H1 (cell line): ENCODE data around the gene DIABLO. TPM values are rescaled to one million over a fixed set of nuclear protein-coding genes. Genes with fewer than 3 reads are reported as not detected.

Experiments
- CHD2 ChIP-seq: IDR thresholded peaks from 2 replicates; pipeline ENCODE4 v1.6.1; 2012; ENCODE audit warnings: low read length, improper control_type of control experiment
- CREB1 ChIP-seq: IDR thresholded peaks from 2 replicates; pipeline ENCODE4 v1.6.1; 2012; ENCODE audit warnings: inconsistent platforms
- EGR1 ChIP-seq: IDR thresholded peaks from 2 replicates; pipeline ENCODE4 v1.6.1; 2011; ENCODE audit warnings: low read depth, low read length, borderline replicate concordance
- GABPA ChIP-seq: IDR thresholded peaks from 2 replicates; pipeline ENCODE4 v1.6.1; 2011; ENCODE audit warnings: mild to moderate bottlenecking, low read length, moderate library complexity, borderline replicate concordance; ENCODE audit not compliant: insufficient read depth
- HDAC6 ChIP-seq: IDR thresholded peaks from one replicate; pipeline ENCODE4 v1.7.1; 2012; ENCODE audit warnings: low read depth, mild to moderate bottlenecking, inconsistent platforms, low read length, moderate library complexity
- JUND ChIP-seq: IDR thresholded peaks from 2 replicates; pipeline ENCODE4 v1.6.1; 2011; ENCODE audit warnings: mild to moderate bottlenecking, improper control_type of control experiment, low read length
- KDM5A ChIP-seq: fragments of 200-600 bp; IDR thresholded peaks from 2 replicates; pipeline ENCODE4 v1.7.1; 2012; ENCODE audit warnings: mild to moderate bottlenecking, low read length, inconsistent platforms, mixed read lengths
- MAX ChIP-seq: IDR thresholded peaks from 2 replicates; pipeline ENCODE4 v1.6.1; 2012; ENCODE audit warnings: inconsistent platforms
- NRF1 ChIP-seq: IDR thresholded peaks from 2 replicates; pipeline ENCODE4 v1.6.1; 2011; ENCODE audit warnings: mild to moderate bottlenecking, low read depth, low read length, improper control_type of control experiment
- POLR2AphosphoS5 ChIP-seq: IDR thresholded peaks from 2 replicates; pipeline ENCODE4 v1.6.1; 2011; ENCODE audit warnings: low read depth, low read length
- RBBP5 ChIP-seq: IDR thresholded peaks from 2 replicates; pipeline ENCODE4 v1.7.1; 2012; ENCODE audit warnings: low read depth, mild to moderate bottlenecking, inconsistent platforms, low read length, moderate library complexity, borderline replicate concordance
- SIN3A ChIP-seq, 2 experiments: IDR thresholded peaks in 1 of 2; conservative IDR thresholded peaks in 1 of 2; 2 replicates each; pipeline ENCODE4 v1.6.1; 2011 to 2012; ENCODE audit warnings: low read length in 2 of 2, improper control_type of control experiment in 1 of 2, low read depth in 1 of 2, mild to moderate bottlenecking in 1 of 2
- SIRT6 ChIP-seq: IDR thresholded peaks from one replicate; pipeline ENCODE4 v1.7.1; 2012; ENCODE audit warnings: low read length, inconsistent platforms
- SP4 ChIP-seq: IDR thresholded peaks from 2 replicates; pipeline ENCODE4 v1.6.1; 2012; ENCODE audit warnings: low read length, inconsistent platforms
- SRF ChIP-seq: IDR thresholded peaks from 2 replicates; pipeline ENCODE4 v1.6.1; 2011; ENCODE audit warnings: mild to moderate bottlenecking, low read depth, low read length, moderate library complexity
- TAF7 ChIP-seq: optimal IDR thresholded peaks from 2 replicates; pipeline ENCODE3; 2011; ENCODE audit warnings: low read depth, mild to moderate bottlenecking, inconsistent platforms, low read length, moderate library complexity, borderline replicate concordance
- TBP ChIP-seq: IDR thresholded peaks from 2 replicates; pipeline ENCODE4 v1.6.1; 2011; ENCODE audit warnings: low read depth, low read length, improper control_type of control experiment
- TCF12 ChIP-seq: IDR thresholded peaks from 2 replicates; pipeline ENCODE4 v1.6.1; 2011; ENCODE audit warnings: low read depth, mild to moderate bottlenecking, low read length
- USF2 ChIP-seq: IDR thresholded peaks from 2 replicates; pipeline ENCODE4 v1.6.1; 2011; ENCODE audit warnings: low read length, improper control_type of control experiment
- YY1 ChIP-seq: IDR thresholded peaks from 2 replicates; pipeline ENCODE4 v1.6.1; 2011; ENCODE audit warnings: low read depth, mild to moderate bottlenecking, low read length
- polyA plus RNA-seq, 7 experiments: library from polyadenylated mRNA; depleted of rRNA in 3 of 7; stranded (reverse) in 5 of 7; unstranded in 2 of 7; fragments of >200 nt in 5 of 7; fragments of 200-250 nt in 2 of 7; gene quantifications; 1 replicate in 5 of 7; 2 replicates in 1 of 7; 4 replicates in 1 of 7; pipeline versions ENCODE4 v1.2.1 to v1.2.3, GENCODE V29; 2011 to 2013; ENCODE audit warnings: missing spikeins in 2 of 7, mixed read lengths in 2 of 7
- total RNA-seq: library from RNA; stranded (reverse); fragmentation: NEBNext Ultra II Directional; extraction: Animal tissue kit (Norgen Biotek cat#: 25700); gene quantifications from 2 replicates; pipeline ENCODE4 v1.2.1, GENCODE V29; 2021
- TF ChIP-seq, protein P1 (sequence below): IDR thresholded peaks from 2 replicates; pipeline ENCODE4 v1.6.1; 2011; ENCODE audit warnings: low read depth, mild to moderate bottlenecking, low read length; ENCODE audit not compliant: insufficient read depth

The DIABLO gene
- total and polyA plus RNA-seq, 2 of the 8 experiments (the other 6 are each of a cell fraction or from before 2014, with no cell fraction given): 65.2 to 68.3 TPM

DNA sequence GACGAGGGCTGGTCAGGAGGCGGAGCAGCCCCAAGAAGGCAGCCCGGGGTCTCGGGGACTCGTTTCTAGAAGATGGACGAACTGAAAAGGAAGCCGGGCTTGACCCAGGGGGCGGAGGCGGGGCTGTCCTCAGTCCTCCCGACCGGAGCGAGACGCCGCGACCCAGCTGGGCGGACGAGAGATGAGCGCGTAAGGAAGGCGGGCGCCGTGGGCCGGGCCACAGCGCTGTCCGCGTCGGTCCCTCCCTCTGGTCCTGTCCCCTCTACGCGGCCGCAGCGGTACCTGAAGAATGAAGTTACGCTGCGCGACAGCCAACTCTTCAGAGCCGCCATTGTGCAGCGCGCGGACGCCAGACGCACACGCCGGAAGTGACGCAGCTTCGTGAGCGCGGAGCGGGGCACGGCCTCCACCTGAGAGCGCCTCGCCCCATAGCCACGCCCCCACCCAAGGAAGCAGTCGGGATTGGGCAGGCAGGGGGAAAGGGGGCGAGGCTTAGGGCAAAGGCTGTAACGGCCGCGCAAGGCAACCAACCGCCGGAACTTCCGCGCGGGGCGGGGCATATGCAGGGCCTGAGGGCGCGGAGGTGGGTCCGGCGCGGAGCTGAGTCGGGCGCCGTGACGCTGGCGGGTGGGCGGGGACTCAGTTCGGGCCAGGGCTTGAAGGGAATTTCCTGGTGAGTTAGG, at the start of gene DIABLO (continued):
- no peak; the same call in 1 of the 2 replicates for TF ChIP-seq NRF1
- TF ChIP-seq RBBP5: peak; percentile 77; the same call in 1 of the 2 replicates
- no peak for TF ChIP-seq TCF12
- TF ChIP-seq USF2: 0 out of 2 replicates have a peak, but pooled peaks have one; percentile 2
- TF ChIP-seq, protein P1, sequence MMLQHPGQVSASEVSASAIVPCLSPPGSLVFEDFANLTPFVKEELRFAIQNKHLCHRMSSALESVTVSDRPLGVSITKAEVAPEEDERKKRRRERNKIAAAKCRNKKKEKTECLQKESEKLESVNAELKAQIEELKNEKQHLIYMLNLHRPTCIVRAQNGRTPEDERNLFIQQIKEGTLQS: peak; percentile 41; the same call in 1 of the 2 replicates
- 0 out of 2 replicates have a peak, but pooled peaks have one; percentile 22 for TF ChIP-seq SRF
- peak; percentile 92 for TF ChIP-seq TBP
- TF ChIP-seq KDM5A: peak; percentile 92
- TF ChIP-seq HDAC6: no peak
- no peak for TF ChIP-seq SIRT6
- TF ChIP-seq CHD2: no peak
- TF ChIP-seq GABPA: peak; percentile 83; the same call in 1 of the 2 replicates
- peak; percentile 79; the same call in 1 of the 2 replicates for TF ChIP-seq MAX
- no peak for TF ChIP-seq EGR1
- peak; percentile 96 for TF ChIP-seq YY1
- peak; percentile 27 to 74; a peak in 1 of 4 replicates for TF ChIP-seq SIN3A (conservative IDR thresholded peaks at IDR 0.05 in 1 of 2, IDR thresholded peaks at IDR 0.05 in 1 of 2; ENCODE audit: low read depth in 1 of 2, low read length in 2 of 2)
- TF ChIP-seq TAF7: peak; percentile 90
- 0 out of 2 replicates have a peak, but pooled peaks have one; percentile 31 for TF ChIP-seq SP4
- peak; percentile 98 for TF ChIP-seq POLR2AphosphoS5
- peak; percentile 98 for TF ChIP-seq CREB1
- no peak for TF ChIP-seq JUND
